GM21529 (cell line): ENCODE data around the gene EXTL2.
"Not testable (repeated sequence)": the region's sequence is repeated elsewhere in the genome, so short reads cannot be mapped to it uniquely, and the experiment has no call there.

Experiments used
- ATAC-seq: cut with Tn5 transposase; IDR thresholded peaks from one replicate; pipeline ENCODE4 v1.9.1; 2021; ENCODE audit not compliant: unreplicated experiment

EXTL2 gene

GRCh38 chr1:100861379-100861778, 33.3 kb downstream of the EXTL2 start:
- ATAC-seq, result no peak

- ATAC-seq, result no peak
Observed at GRCh38 chr1:100860397-100860991, 34.1 kb downstream of the EXTL2 start.

- not testable (repeated sequence) for ATAC-seq
Observed at GRCh38 chr1:100855116-100855515, 39.5 kb downstream of the EXTL2 start.

- ATAC-seq, result no peak
Observed at GRCh38 chr1:100852976-100853375, 41.7 kb downstream of the EXTL2 start.

- no peak for ATAC-seq
Observed at GRCh38 chr1:100851726-100852125, 42.9 kb downstream of the EXTL2 start.

GRCh38 chr1:100847361-100848082, 47.1 kb downstream of the EXTL2 start:
- ATAC-seq, result no peak

- not testable (repeated sequence) for ATAC-seq
Observed at GRCh38 chr1:100843160-100843559, 51.5 kb downstream of the EXTL2 start.

- ATAC-seq, result no peak
Observed at GRCh38 chr1:100835866-100836842, 58.5 kb downstream of the EXTL2 start.

GRCh38 chr1:100834777-100835660, 59.6 kb downstream of the EXTL2 start:
- peak; percentile 64 for ATAC-seq

- ATAC-seq, result no peak
Observed at GRCh38 chr1:100832694-100833428, 61.8 kb downstream of the EXTL2 start.

GRCh38 chr1:100825666-100826065, 69.0 kb downstream of the EXTL2 start:
- not testable (repeated sequence) for ATAC-seq
